Measurements from ENCODE around the gene DMWD. TPM values are rescaled to one million over a fixed set of nuclear protein-coding genes. Genes with fewer than 3 reads are reported as not detected.

DMWD gene
- total and polyA plus RNA-seq, 2 donors (not counting 1 experiment from before 2014, with no cell fraction given): 25.1 to 86.4 TPM

- Histone ChIP-seq H3K9ac (ENCODE audit: low read length) (no peak overlapping the region), H3K9me3 (ENCODE audit: control extremely low read depth in 1 of 3, control insufficient read depth in 2 of 3, insufficient read depth in 1 of 3, low read length in 2 of 3) (peaks cover 0 to 4% (median 0%) of the 10 kb centered on the region in 3 donors), H3K4me2 (replicated peaks; ENCODE audit: low read depth, low read length, poor library complexity, severe bottlenecking) (peak overlapping the region; percentile 15), H3K4me3 (ENCODE audit: control extremely low read depth in 1 of 5, extremely low read depth in 1 of 5, insufficient read depth in 1 of 5, low read depth in 2 of 5, low read length in 4 of 5) (no peak overlapping the region), H3K27ac (ENCODE audit: low read length in 2 of 2) (no peak overlapping the region), H2AFZ (ENCODE audit: insufficient read depth, low read depth, low read length, poor library complexity, severe bottlenecking) (no peak overlapping the region), H3K27me3 (replicated peaks in 1 of 4; ENCODE audit: control extremely low read depth in 1 of 4, control insufficient read depth in 3 of 4, insufficient read depth in 4 of 4, low read length in 3 of 4) (peaks cover 0 to 23% (median 2%) of the 10 kb centered on the region in 4 experiments), H3K36me3 (replicated peaks in 1 of 2; ENCODE audit: control extremely low read depth in 1 of 2, control insufficient read depth in 1 of 2, extremely low read depth in 1 of 2, insufficient read depth in 2 of 2, low read length in 1 of 2) (peaks cover 0 to 18% of the 10 kb centered on the region in 2 experiments), H3K79me2 (ENCODE audit: control insufficient read depth, insufficient read depth, low read length) (no peaks in the 10 kb centered on the region), H4K20me1 (ENCODE audit: control insufficient read depth, insufficient read depth, low read length, poor library complexity, severe bottlenecking) (peaks cover 85% of the 10 kb centered on the region), H3K4me1 (ENCODE audit: control insufficient read depth in 2 of 2, insufficient read depth in 2 of 2, low read length in 2 of 2) (peaks cover 17 to 22% of the 10 kb centered on the region in 2 donors)
- H3K4me1 Mint-ChIP-seq: peaks cover 19% of the 10 kb centered on the region
- no peaks in the 10 kb centered on the region for H3K9me3 Mint-ChIP-seq (ENCODE audit: insufficient read depth)
- WGBS (ENCODE audit: insufficient coverage): 83% methylated on average over 17 of the region's 17 CpGs
- CTCF ChIA-PET: interaction anchor here (2.2 kb wide), 1 partner anchor 17 kb away, joined by 10 read pairs; no protein-coding TSS in a partner anchor
- intact Hi-C loops (cut with micrococcal nuclease): no loop called here
- ATAC-seq (ENCODE audit: low read depth): no peak
- H3K27me3 Mint-ChIP-seq: peaks cover 10% of the 10 kb centered on the region
- TF ChIP-seq EZH2 (IDR thresholded peaks at IDR 0.05; ENCODE audit: borderline replicate concordance, insufficient read depth, low read depth, low read length, poor library complexity, severe bottlenecking): no peak
- TF ChIP-seq, protein P1, sequence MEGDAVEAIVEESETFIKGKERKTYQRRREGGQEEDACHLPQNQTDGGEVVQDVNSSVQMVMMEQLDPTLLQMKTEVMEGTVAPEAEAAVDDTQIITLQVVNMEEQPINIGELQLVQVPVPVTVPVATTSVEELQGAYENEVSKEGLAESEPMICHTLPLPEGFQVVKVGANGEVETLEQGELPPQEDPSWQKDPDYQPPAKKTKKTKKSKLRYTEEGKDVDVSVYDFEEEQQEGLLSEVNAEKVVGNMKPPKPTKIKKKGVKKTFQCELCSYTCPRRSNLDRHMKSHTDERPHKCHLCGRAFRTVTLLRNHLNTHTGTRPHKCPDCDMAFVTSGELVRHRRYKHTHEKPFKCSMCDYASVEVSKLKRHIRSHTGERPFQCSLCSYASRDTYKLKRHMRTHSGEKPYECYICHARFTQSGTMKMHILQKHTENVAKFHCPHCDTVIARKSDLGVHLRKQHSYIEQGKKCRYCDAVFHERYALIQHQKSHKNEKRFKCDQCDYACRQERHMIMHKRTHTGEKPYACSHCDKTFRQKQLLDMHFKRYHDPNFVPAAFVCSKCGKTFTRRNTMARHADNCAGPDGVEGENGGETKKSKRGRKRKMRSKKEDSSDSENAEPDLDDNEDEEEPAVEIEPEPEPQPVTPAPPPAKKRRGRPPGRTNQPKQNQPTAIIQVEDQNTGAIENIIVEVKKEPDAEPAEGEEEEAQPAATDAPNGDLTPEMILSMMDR (IDR thresholded peaks at IDR 0.05): no peak
- no peak overlapping the region for H3K27ac Mint-ChIP-seq
- POLR2A ChIA-PET: interaction anchor here (0.6 to 0.7 kb wide), 2 partner anchors 12 to 17 kb away, joined by 3 to 8 read pairs; partner anchors contain the start of gene SIX5
- DNase-seq: no peak
- no peak overlapping the region for H3K4me3 Mint-ChIP-seq
These were observed 11.2 kb downstream of the DMWD start for GRCh38 chr19:45781214-45782161.
